Left ventricle myocardium superior (tissue), 1 donor: ENCODE data around the gene PEX11A. TPM values are rescaled to one million over a fixed set of nuclear protein-coding genes. Genes with fewer than 3 reads are reported as not detected.

ENCODE experiments used
- ATAC-seq: fragments of 200-7000 bp; cut with Tn5 transposase; one replicate; pipeline ENCODE4 v1.9.1; 2020; ENCODE audit warnings: mild to moderate bottlenecking, moderate library complexity
- DNase-seq: peaks from one replicate; pipeline ENCODE4 v3.0.0-alpha.2; 2020
- intact Hi-C: fragments of 100-400 bp; cut with micrococcal nuclease; formaldehyde crosslinking; loops from one replicate; pipeline ENCODE4 v1.11.0; 2022
- total RNA-seq: library from RNA; stranded (reverse); fragmentation: NEBNext Ultra II Directional; extraction: Animal tissue kit (Norgen Biotek cat#: 25700); gene quantifications from one replicate; pipeline ENCODE4 v1.2.1, GENCODE V29; 2021
- donor health status: DM: no; HTN: yes; CAD: no; lungs with severe emphysema.

Gene PEX11A
- total RNA-seq, 1 donor from 2014 or later, result 13.9 TPM

DNA sequence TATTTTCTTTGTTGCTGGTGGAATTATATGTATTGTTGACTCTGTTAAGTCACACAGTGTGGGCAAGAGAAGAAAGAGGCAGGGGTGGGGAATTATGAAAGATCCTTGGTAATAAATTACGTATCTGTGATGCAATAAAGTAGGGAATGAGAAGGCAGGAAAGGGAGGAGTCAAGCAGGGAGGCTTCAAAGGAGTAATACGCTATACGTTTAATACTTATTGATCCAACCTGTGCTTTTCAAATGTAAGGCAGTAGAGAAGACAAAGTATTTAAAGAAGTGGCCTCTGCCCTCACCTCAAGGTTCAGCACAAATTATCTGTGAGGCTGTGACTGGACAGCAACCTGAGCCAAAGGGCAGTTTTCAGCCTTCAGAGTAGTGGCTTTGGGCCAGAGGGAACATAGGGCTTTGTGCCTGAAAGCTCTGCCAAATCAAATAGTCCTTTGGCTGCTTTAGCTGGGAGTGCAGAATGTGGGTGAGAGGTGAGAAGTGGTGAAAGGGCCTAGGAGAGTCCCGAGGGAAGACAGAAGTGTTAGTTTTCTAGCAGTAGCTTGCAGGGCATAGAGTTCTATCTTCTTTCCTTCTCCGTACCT is 10.2 kb downstream of the PEX11A start:
- DNase-seq (no peak), ATAC-seq (peak; percentile 95)
- intact Hi-C loops, result no loop called here

GRCh38 chr15:89679212-89679611 is 11.3 kb downstream of the PEX11A start, which contains the start of gene PLIN1:
Gene PLIN1 (minus strand): TSS chr15:89679367. CDS start chr15:89677489, 1,878 bp downstream.
- ATAC-seq, result no peak
- no peak for DNase-seq

GRCh38 chr15:89677381-89677780 is 13.2 kb downstream of the PEX11A start:
- ATAC-seq, result no peak
- no peak for DNase-seq
- intact Hi-C loops, result no loop called here

More at GRCh38 chr15:89679212-89679611, 11.3 kb downstream of the PEX11A start, which contains the start of gene PLIN1:
- intact Hi-C loops, result no loop called here

DNA sequence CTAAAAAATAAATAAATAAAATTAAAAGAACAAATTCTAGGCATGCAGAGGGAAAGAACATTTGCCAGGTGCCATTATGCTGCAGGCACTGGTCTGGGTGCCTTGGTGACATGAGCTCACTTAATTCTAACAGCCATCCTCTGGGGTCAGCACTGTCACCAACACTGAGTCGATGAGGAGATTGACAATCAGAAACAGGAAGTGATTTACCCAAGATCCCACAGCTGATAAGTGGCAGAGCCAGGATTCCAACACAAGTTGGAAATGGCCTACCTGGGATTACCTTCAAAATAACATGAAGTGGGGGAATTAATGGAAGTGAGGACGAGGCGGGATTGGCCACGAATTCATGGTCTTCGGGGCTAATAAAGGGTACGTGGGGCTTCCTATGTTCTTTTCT is 14.9 kb downstream of the PEX11A start:
- ATAC-seq (no peak), DNase-seq (no peak)
- intact Hi-C loops, result no loop called here

GRCh38 chr15:89674526-89674925 is 16.0 kb downstream of the PEX11A start:
- ATAC-seq, result no peak
- intact Hi-C loops, result no loop called here
- DNase-seq, result no peak

GRCh38 chr15:89673165-89673512 is 17.4 kb downstream of the PEX11A start:
- intact Hi-C loops, result no loop called here
- DNase-seq, result no peak
- ATAC-seq, result no peak

GRCh38 chr15:89672221-89673164 is 18.1 kb downstream of the PEX11A start:
- intact Hi-C loops, result no loop called here
- ATAC-seq, result no peak
- DNase-seq, result no peak

- no peak for DNase-seq
- intact Hi-C loops, result no loop called here
- no peak for ATAC-seq
Observed at GRCh38 chr15:89671687-89672086, 18.9 kb downstream of the PEX11A start.

DNA sequence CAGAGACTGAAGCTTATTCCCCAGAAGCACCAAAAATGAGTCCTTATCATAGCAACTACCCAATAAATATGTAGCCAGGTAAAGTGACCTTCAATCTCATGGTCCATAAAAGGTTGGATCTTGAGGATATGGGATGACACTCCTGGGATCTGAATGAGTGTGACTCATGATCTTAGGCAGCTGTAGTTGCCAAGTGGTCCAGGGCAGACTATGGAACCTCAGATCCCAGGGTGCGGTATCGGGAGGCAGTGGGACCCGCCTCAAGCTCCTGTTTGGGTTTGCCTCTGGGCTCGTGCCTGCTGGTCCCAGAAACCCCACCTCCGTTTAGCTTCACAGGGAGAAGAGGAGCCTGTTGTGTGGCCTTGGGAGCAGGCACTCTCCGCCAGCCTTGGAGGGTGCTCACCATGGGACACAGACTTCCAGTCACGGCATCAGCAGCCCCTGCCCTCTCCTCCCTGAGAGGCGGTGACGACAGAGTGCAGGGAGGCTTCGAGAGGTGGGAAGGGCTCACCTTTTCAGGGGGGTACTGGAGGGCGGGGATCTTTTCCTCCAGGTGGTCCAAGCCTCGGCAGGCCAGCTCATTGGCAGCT is 19.5 kb downstream of the PEX11A start:
- DNase-seq (no peak), ATAC-seq (no peak)
- intact Hi-C loops, result no loop called here

GRCh38 chr15:89669941-89670340 is 20.6 kb downstream of the PEX11A start:
- DNase-seq (no peak), ATAC-seq (no peak)
- intact Hi-C loops, result no loop called here

- intact Hi-C loops, result no loop called here
- ATAC-seq, result no peak
- DNase-seq, result no peak
Observed at GRCh38 chr15:89669309-89669865, 21.2 kb downstream of the PEX11A start.

DNA sequence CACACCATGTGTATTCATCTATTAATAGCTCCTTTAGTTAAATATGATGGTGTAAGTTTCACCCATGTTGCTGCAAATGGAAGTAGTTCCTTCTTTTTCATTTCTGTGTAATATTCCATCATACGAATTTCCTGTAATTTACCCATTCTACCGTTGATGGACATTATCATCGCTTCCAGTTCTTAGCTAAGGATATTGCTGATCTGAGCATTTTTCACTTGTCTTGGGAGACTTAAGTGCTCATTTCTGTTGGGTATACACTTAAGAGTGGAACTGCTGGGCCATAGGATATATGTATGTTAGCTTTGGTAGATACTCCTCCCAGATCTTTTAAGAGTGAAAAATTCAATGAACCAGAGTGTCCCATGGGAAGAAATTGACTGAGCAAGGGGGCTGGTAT is 22.4 kb downstream of the PEX11A start:
- ATAC-seq, result no peak
- no peak for DNase-seq
- intact Hi-C loops, result no loop called here

- ATAC-seq, result no peak
- DNase-seq, result no peak
- intact Hi-C loops, result no loop called here
Observed at GRCh38 chr15:89667706-89667960, 22.9 kb downstream of the PEX11A start.

DNA sequence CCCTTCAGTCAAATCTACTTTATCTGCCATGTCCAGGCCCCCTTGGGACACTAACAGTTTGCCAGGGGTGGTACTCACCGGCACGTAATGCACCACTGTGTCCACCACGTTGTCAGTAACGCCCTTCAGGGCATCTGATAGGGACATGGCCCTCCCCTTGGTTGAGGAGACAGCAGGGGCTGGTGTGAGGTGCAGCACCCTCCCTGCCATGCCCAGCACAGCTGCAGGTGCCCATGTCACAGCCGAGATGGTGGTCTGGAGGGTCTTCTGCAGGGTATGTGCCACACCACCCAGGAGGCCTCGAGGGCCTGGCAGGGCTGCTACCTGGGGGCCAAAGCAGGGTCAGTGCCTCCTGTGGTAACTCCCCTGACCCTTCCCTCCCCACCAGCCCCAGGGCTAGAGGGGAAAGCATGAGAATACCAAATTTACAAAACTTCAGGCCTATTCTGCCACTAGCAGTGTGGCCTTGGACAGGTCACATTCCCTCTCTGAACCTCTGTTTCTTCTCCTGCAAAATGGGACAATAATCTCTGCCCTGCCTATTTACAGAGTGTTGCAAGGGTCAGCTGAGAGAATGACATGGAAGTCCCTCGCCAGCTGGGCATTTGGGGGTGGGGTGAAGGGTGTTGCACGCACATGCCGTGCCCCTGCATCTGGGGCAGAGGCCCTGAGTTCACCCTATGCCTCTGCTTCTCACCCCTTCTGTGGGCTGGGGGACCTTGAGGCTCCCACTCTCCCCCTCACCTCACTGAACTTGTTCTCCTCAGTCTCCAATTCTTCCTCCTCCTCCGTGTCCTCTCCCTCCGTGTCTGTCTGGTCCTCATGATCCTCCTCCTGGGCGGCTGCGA is 23.5 kb downstream of the PEX11A start:
- DNase-seq, result no peak
- ATAC-seq, result no peak
- intact Hi-C loops, result no loop called here

GRCh38 chr15:89666184-89666857 is 24.2 kb downstream of the PEX11A start:
- intact Hi-C loops, result no loop called here
- ATAC-seq, result peak; percentile 8
- DNase-seq, result peak; percentile 46

GRCh38 chr15:89665449-89666181 is 24.9 kb downstream of the PEX11A start:
- ATAC-seq (peak; percentile 81), DNase-seq (peak; percentile 84)
- intact Hi-C loops, result no loop called here

DNA sequence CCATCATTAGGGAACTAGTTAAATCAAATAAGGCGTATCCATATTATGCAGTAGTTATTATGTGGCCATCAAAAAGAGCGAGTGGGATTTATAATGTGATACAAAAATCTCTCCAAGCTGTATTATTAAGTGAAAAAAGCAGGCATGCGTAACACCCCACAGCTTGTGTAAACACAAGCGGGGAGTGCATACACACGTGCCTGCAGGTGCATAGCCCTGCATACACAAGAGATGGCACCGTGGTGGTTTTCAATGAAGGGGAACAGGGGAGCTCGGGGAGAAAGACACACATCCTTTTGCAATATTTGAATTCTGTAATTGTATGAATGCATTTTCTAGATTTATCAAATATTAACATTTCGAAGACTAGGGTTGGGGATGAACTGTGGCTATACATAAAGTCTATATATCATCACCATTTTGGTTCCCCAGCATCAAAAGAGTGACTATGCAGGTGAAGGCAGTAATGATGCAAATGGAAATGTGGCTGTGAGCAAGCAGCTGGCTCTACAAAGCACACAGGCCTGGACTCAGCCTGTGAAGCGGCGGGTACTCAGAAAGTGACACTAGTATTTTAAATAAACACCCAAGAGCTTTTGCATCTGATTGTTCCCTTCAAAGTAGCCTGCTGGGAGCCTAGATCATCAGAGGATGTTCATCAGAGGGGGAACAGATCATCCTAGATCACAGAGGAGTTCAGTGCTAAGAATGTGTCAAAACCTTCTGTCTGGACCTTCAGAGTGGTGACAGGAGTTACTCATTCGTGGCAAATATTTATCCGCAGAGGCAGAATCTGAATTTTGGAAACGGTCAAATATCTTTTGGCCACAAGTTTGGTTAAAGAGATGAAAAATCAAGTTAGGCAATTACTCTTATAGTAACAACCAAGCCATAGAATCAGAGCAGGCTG is 25.9 kb downstream of the PEX11A start:
- intact Hi-C loops, result no loop called here
- ATAC-seq (no peak), DNase-seq (no peak)
